A549 (cell line): ENCODE results near the gene ANKRD37.

Source experiments
- EP300 ChIP-seq, 2 experiments: fragments of >200 bp; sonication (Bioruptor Twin); formaldehyde crosslinking; IDR thresholded peaks; 2 replicates in 1 of 2; 3 replicates in 1 of 2; pipeline ENCODE4 v1.6.1; 2016 to 2017
- MAFK ChIP-seq: fragments of 450-650 bp; IDR thresholded peaks from 2 replicates; pipeline ENCODE4 v1.6.1; 2014; ENCODE audit not compliant: partially characterized antibody
- RFX5 ChIP-seq: fragments of 450-650 bp; IDR thresholded peaks from 2 replicates; pipeline ENCODE4 v1.7.1; 2014; ENCODE audit warnings: antibody characterized with exemption, mild to moderate bottlenecking, moderate library complexity
- TF ChIP-seq, protein P1 (sequence below): fragments of >200 bp; sonication (Bioruptor Twin); formaldehyde crosslinking; IDR thresholded peaks from 3 replicates; pipeline ENCODE4 v1.5.1; 2016

DNA sequence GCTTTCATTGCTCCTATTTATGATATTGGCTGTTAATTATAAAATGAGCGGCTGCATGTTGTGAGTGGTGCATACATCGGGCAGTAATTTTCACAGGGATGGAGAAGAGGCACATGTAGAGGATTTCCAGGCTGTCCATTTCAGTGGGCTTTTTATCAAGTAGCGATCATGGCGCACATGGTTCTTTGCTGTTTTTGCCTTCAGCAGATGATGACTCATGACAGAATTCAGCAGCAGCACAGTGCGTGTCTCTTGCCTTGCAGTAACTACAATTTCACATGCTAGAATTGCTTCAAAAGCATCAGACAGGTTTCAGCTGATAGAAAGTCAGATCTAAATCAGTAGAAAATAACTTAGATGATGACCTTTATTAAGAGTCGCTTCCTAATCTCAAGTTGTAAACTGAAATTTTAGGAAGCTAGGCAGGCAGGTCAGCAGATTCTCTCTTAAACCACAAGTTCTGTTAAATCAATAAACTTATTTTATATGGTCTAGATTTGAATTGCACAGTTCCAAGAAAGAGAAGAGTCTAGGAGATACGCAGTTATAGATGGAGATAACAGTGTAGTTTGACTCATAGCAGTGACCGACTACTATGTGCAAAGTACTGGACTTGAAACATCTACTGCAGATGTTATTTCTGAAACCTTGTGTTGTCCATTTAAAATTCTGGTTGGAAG is 36.7 kb upstream of the ANKRD37 start:
- no peak for TF ChIP-seq EP300 (IDR thresholded peaks at IDR 0.05)
- no peak for TF ChIP-seq RFX5
- no peak for TF ChIP-seq MAFK
- TF ChIP-seq, protein P1, sequence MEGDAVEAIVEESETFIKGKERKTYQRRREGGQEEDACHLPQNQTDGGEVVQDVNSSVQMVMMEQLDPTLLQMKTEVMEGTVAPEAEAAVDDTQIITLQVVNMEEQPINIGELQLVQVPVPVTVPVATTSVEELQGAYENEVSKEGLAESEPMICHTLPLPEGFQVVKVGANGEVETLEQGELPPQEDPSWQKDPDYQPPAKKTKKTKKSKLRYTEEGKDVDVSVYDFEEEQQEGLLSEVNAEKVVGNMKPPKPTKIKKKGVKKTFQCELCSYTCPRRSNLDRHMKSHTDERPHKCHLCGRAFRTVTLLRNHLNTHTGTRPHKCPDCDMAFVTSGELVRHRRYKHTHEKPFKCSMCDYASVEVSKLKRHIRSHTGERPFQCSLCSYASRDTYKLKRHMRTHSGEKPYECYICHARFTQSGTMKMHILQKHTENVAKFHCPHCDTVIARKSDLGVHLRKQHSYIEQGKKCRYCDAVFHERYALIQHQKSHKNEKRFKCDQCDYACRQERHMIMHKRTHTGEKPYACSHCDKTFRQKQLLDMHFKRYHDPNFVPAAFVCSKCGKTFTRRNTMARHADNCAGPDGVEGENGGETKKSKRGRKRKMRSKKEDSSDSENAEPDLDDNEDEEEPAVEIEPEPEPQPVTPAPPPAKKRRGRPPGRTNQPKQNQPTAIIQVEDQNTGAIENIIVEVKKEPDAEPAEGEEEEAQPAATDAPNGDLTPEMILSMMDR, result no peak
